ENCODE measurements around the gene SYNM. TPM values are rescaled to one million over a fixed set of nuclear protein-coding genes. Genes with fewer than 3 reads are reported as not detected.

The SYNM gene
- total RNA-seq, 2 donors from 2014 or later = 2.3 to 12.5 TPM

GRCh38 chr15:99068186-99068585, 36.7 kb upstream of the SYNM start:
- H3K9me3 Mint-ChIP-seq = no peaks in the 10 kb centered on the region
- H3K4me3 Mint-ChIP-seq = no peak overlapping the region
- no peak for DNase-seq
- H3K27me3 Mint-ChIP-seq (ENCODE audit: insufficient read depth) = peaks cover 22% of the 10 kb centered on the region
- no peak for TF ChIP-seq CTCF (conservative IDR thresholded peaks at IDR 0.05)
- no peak overlapping the region for H3K9ac ChIP-seq (ENCODE audit: extremely low read depth, low read length, poor library complexity, severe bottlenecking)
- no peaks in the 10 kb centered on the region for H3K4me1 ChIP-seq (ENCODE audit: control insufficient read depth, insufficient read depth, low read length)
- H3K36me3 Mint-ChIP-seq (ENCODE audit: low read depth) = no peaks in the 10 kb centered on the region
- WGBS, 2 experiments (ENCODE audit: insufficient coverage in 1 of 2, insufficient read length in 1 of 2) = 83 to 87% methylated on average over 6 of the region's 6 CpGs
- no peaks in the 10 kb centered on the region for H3K36me3 ChIP-seq (ENCODE audit: control insufficient read depth, insufficient read depth, low read length)
- H3K4me1 Mint-ChIP-seq = peaks cover 3% of the 10 kb centered on the region
- no peaks in the 10 kb centered on the region for H3K9me3 ChIP-seq (ENCODE audit: control insufficient read depth, low read length)
- H3K27ac Mint-ChIP-seq = no peak overlapping the region
- no peak overlapping the region for H3K4me3 ChIP-seq (ENCODE audit: low read length)
- H3K27me3 ChIP-seq (ENCODE audit: control insufficient read depth, insufficient read depth, low read length, poor library complexity, severe bottlenecking) = no peaks in the 10 kb centered on the region
- H3K27ac ChIP-seq (ENCODE audit: low read depth, low read length) = no peak overlapping the region

GRCh38 chr15:99070208-99070607, 34.7 kb upstream of the SYNM start:
- no peak overlapping the region for H3K27ac ChIP-seq (ENCODE audit: low read depth, low read length)
- TF ChIP-seq CTCF (conservative IDR thresholded peaks at IDR 0.05) = no peak
- no peak overlapping the region for H3K4me3 ChIP-seq (ENCODE audit: low read length)
- Mint-ChIP-seq H3K27ac (no peak overlapping the region), H3K36me3 (ENCODE audit: low read depth) (no peaks in the 10 kb centered on the region), H3K27me3 (ENCODE audit: insufficient read depth) (peaks cover 12% of the 10 kb centered on the region), H3K4me1 (peaks cover 3% of the 10 kb centered on the region), H3K4me3 (no peak overlapping the region), H3K9me3 (peaks cover 2% of the 10 kb centered on the region)
- H3K9me3 ChIP-seq (ENCODE audit: control insufficient read depth, low read length) = no peaks in the 10 kb centered on the region
- H3K4me1 ChIP-seq (ENCODE audit: control insufficient read depth, insufficient read depth, low read length) = no peaks in the 10 kb centered on the region
- H3K27me3 ChIP-seq (ENCODE audit: control insufficient read depth, insufficient read depth, low read length, poor library complexity, severe bottlenecking) = no peaks in the 10 kb centered on the region
- DNase-seq = no peak
- no peak overlapping the region for H3K9ac ChIP-seq (ENCODE audit: extremely low read depth, low read length, poor library complexity, severe bottlenecking)
- H3K36me3 ChIP-seq (ENCODE audit: control insufficient read depth, insufficient read depth, low read length) = no peaks in the 10 kb centered on the region
- WGBS, 2 experiments (ENCODE audit: insufficient coverage in 1 of 2, insufficient read length in 1 of 2) = 93 to 94% methylated on average over 4 of the region's 5 CpGs

- peaks cover 2% of the 10 kb centered on the region for H3K9me3 Mint-ChIP-seq
- Histone ChIP-seq H3K9me3 (ENCODE audit: control insufficient read depth, low read length) (no peaks in the 10 kb centered on the region), H3K27me3 (ENCODE audit: control insufficient read depth, insufficient read depth, low read length, poor library complexity, severe bottlenecking) (no peaks in the 10 kb centered on the region), H3K27ac (ENCODE audit: low read depth, low read length) (no peak overlapping the region), H3K4me3 (ENCODE audit: low read length) (no peak overlapping the region), H3K4me1 (ENCODE audit: control insufficient read depth, insufficient read depth, low read length) (no peaks in the 10 kb centered on the region), H3K9ac (ENCODE audit: extremely low read depth, low read length, poor library complexity, severe bottlenecking) (no peak overlapping the region), H3K36me3 (ENCODE audit: control insufficient read depth, insufficient read depth, low read length) (no peaks in the 10 kb centered on the region)
- peaks cover 3% of the 10 kb centered on the region for H3K4me1 Mint-ChIP-seq
- no peaks in the 10 kb centered on the region for H3K36me3 Mint-ChIP-seq (ENCODE audit: low read depth)
- 83 to 91% methylated on average over 5 to 10 of the region's 10 CpGs for WGBS, 2 experiments (ENCODE audit: insufficient coverage in 1 of 2, insufficient read length in 1 of 2)
- no peak overlapping the region for H3K4me3 Mint-ChIP-seq
- TF ChIP-seq CTCF (conservative IDR thresholded peaks at IDR 0.05) = no peak
- no peak overlapping the region for H3K27ac Mint-ChIP-seq
- peaks cover 11% of the 10 kb centered on the region for H3K27me3 Mint-ChIP-seq (ENCODE audit: insufficient read depth)
- DNase-seq = no peak
Measured at GRCh38 chr15:99071091-99071680, 33.7 kb upstream of the SYNM start.

All from endodermal cell (in vitro differentiated cells).